Kidney capillary endothelial cell (primary cell): ENCODE measurements around the gene TSNAX.

Experiments used
- DNase-seq: peaks from one replicate; pipeline ENCODE4 v3.0.0-alpha.2; 2018; ENCODE audit warnings: low spot score

The TSNAX gene

DNA sequence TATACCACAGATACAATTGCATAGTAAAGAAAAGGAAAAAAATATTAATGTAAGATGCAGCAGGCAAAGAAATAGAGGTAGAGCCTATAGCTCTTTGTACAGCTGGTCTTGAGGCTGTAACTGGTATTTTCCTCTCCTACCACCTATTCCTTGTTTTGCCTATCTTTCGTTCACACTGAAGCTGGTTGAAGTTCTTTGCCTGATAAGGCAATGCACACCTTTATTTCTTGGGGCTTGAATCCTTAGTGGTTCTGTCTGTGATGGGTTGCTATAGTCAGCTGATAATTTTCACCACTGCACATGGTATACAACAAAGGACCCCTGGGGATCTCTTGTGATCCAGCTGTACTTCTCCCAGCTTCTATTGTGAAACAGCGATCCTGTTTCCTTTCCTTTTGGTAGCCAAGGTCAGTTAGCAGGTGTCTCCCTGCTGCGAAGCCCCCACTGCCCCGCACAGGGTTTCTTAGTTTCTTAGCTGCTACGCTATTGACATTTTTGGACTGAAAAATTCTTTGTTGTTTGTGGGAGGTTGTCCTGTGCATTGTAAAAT lies 9.9 kb upstream of the TSNAX start:
- DNase-seq, result no peak

DNA sequence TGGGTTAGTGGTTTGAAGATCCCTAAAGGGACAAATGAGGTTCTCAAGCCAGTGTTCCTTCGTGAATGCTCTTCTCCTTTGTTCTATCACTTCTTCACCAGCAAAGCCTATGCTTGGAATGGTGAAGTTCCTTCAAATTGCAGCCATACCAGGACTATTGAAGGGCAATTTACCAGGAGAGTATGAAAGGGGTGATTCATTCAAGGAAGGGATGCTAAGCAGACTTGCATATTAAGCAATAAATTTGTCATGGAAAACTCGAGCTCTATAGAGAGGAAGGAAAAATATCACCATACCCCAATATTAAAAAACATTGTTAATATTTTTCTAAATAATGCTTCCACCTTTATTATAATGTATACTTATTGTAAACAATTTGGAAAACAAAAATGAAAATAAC lies 9.3 kb upstream of the TSNAX start:
- no peak for DNase-seq

DNA sequence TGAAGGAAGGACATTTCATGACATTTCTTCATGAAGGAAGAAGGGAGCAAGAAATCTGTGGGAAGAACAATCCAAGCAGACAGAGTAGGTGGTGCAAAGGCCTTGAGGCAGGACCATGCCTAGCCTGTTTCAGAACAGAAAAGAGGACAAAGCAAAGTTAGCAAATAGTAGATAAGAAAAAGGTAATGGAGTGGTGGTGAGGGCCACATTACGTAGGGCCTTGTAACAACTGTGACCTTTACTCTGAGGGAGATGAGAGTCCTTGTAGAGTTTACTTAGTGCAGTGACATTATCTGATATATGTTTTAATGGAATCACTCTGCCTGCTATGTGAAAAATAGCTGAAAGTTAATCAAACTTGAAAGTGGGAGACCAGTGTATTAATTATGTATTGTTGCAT lies 6.4 kb upstream of the TSNAX start:
- DNase-seq, result no peak

DNA sequence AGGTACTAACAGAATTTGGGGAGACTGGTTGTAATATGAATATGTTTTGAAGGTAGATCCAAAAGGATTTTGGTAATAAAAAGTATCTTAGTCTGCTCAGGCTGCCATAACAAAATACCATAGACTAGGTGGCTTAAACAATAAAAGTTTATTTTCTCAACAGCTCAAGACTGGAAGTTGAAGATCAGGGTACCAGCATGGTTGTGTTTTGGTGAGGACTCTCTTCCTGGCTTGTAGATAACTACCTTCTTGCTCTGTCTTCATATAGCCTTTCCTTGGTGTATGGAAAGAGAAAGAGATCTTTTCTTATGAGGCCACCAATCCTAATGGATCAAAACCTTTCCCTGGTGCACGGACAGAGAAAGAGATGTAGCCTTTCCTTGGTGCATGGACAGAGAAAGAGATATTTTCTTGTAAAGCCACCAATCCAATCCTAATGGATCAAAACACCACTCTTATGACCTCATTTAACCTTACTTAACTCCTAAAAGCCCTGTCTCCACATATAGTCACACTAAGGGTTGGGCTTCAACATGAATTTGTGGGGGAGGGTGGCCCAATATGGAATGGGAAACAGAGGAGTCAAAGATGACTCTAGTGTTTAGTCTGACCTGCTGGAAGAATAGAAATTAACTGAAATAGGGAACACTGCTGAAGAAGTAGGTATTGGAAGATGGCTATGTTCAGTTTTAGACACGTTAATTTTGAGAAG lies 5.4 kb upstream of the TSNAX start:
- no peak for DNase-seq

DNA sequence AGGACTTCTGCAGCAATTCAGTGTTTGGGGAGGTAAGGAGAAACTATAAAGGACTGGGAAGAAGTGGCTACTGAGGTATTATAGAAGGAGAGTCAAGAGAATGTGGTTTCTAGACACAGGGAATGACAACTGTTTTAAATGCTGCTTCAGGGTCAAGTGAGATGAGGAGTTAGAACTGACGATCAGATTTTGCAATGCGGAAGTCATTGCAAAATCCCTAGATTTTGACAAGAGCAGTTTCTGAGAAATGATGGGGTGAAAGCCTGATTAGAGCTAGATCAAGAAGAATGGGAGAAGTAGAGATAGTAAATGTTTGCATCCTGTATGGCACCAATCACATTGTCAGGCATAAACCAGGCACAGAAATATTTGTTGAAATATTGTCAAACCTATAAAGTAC lies 4.7 kb upstream of the TSNAX start:
- DNase-seq, result no peak

DNA sequence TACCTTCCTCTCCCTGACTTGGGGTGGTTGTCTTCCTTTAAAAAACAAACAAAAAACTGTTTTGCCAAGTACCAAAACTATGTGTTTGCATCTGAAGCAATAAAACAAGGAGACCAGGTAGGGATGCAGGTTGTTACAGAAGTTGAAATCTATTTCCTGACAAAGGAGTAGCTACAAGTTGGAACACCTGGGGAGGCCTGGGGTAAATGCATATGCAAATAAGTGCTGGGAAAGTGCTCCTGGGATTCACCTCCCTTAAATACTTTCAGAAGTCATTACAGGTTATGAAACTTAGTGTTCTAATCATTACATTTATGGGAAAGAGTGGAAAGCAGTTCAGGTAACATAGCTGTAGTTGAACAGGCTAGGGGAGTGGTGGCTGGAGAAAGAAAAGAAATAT lies 1.9 kb upstream of the TSNAX start:
- no peak for DNase-seq

DNA sequence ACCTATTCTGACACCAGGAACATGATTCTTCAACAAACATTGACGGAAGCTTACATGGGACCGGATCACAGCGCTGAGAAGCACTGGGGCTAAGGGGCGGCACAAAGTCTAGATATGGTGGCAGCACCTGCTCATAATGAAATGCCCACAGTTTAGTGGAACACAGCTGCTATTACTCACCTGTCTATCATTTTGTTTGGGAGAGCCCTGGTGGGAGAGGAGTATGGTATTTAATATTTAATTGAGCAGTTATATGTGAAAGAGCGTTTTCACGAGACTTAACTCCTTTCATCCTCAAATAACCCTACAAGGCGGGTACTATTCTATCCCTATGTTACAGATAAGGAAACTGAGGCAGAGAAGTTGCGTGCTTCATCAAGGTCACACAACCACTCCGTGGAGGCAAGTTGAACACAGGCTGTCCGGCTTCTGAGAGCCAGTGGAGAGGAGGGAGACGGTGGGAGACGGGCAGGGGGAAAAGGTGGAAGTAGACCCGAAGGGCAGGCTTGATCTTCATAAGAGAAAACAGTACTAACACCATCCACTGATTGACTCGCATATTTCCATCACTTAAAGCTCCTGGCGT lies 790 bp upstream of the TSNAX start:
- no peak for DNase-seq

DNA sequence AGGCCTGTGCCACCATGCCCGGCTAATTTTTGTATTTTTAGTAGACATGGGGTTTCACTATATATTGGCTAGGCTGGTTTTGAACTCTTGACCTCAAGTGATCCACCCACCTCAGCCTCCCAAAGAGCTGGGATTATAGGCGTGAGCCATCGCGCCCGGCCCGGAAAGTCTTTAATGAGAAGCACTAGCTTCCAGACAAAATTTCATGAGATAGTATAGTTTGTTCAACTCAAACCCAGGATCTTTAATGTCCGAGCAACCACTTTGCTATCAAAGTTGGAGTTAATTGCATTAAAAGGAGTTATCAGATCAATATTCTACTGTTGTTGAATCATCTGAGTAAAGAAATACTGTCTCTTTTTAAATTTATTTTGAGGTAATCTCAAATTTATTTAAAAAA lies 4.8 kb downstream of the TSNAX start:
- DNase-seq, result no peak

DNA sequence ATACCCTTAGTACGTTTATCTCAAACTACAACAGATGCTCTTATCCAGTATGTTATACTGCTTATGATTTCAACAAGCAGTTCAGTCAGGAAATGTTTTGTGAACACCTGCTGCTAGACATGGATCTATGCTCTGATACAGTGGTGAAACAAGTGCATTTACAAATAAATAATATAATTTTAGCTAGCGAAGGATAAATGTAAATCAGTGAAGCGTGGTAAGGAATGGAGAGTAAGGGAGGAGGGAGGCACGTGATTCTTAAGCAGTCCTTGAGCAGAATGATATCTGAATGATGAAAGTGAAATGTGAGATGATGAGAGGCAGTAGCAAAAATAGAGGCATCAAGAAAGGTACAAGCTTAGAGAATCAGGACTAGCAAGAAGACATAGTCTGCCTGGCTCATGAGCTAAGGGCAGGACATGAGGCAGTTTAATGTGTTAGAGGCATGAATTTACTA lies 6.3 kb downstream of the TSNAX start:
- no peak for DNase-seq

DNA sequence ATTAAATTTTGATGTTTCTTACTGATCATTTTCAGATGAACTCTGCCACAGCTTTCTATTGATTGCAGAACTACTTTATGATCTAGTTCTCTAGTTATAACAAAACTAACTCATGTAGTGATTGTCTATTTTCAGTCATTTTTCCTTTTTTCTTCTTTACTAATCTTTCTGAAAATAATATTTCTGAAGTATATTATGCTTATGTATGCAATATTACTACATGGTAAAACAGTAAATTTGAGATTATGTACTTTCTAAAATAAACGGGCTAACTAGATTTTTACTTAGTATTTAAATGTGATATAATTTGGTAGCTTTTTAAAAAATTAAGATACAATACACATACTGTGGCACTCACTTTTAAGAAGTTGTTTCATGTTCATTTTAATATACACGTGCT lies 7.6 kb downstream of the TSNAX start:
- no peak for DNase-seq

DNA sequence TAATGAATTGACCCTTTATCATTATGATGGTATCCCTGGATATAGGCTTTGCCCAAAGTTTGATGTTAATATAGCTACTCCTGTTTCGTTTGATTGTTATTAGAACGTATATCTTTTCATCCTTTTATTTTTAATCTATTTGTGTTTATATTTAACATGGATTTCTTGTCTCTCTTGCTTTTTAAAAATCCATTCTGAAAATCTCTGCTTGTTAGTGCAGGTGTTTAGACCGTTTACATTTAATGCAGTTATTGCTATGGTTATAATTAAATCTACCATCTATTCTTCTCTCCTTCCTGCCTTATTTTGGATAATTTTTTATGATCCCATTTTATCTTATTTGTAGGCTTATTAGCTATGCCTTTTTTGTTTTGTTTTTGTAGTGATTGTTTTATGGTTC lies 12.4 kb downstream of the TSNAX start:
- DNase-seq, result no peak

DNA sequence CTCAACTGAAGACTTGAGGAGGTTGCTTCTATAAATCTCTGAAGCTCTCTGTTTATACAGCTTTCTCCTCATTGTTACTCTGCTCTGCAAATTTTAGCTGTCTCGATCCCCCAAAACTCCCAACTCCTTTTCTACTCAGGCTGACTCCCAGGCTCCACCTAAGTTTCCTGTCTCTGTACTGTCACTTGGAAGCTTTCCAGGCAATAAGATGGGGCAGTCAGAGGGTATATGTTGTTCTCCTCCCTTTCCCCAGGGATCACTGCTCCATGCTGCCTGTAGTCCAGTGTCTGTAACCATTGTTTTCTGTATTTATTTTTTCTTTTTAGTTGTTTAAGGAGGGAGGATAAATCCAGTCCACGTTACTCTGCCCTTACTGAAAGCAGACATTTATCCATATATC lies 13.4 kb downstream of the TSNAX start:
- DNase-seq, result peak; percentile 26

DNA sequence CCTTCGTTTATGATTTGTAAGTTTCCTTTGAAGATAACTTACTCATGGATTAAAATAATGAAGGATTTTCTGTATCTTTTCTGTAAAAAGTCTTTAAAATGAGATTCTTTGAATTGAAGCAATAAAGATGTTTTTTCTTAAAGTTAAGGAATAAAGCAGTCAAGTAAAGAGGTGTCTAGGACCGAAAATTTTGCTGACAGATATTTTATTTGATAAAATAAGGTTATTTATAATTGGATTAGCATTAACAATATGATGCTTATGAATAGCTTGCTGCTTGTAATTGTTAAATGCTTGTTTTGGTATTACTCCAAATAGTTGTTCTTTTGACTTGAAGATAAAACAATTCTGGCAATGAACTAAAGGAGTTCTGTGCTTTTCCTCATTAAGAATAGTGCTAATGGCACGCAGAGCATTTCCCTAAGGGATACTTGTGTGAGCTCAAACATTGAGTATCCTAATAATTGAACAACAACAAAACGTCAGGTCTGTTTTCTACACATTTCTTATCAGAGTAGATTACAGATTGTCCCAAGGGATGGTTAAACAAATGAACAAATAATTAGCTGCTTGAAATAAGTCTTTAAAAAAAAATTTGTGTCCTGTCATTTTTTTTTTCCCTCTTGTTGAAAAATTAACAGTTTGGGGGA lies 16.6 kb downstream of the TSNAX start:
- no peak for DNase-seq

DNA sequence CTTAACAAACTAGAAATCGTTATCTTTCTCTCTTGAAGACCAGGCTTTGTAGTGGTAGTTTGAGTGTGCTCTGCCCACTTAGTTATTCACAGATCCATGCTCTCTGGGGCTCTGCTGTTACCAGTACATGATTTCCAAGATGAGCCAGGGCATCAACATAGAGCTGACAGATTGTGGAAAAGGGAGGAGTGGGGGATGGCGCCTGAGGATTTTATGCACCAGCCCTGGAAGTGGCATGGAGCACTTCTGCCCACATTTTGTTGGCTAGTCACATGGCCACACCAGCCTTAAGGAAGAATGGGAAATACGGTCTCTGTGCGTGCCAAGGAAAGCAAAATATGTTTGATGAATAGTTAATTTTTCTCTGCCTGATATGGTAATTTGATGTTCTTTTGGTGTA lies 18.2 kb downstream of the TSNAX start:
- DNase-seq, result no peak

DNA sequence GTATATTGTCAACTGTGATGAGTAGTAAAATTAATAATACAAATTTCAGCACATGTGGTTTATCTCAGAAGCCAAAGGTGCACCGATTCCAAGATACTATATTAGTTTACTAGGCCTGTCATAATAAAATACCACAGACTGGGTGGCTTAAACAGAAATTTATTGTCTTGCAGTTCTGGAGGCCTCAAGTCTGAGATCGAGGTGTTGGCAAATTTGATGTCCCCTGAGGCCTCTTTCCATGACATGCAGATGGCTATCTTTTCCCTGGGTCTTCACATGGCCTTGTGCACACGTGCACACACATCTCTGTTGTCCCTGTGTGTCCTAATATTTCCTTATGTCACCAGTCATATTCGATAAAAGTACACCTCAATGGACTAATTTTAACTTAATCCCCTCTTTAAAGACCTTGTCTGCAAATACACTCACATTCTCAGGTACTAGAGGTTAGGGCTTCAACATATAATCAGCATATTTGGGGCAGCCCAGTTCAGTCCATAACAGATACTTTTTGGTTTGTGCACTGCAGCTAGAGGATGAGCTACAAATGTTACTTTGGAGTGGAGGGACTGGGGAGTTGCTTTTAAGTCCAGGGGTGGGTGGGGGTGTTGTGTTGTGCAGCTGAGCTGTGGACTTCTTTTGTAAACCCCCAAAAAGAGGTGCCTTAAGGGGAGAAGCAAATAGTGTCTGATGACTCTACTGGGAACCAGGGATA lies 21.4 kb downstream of the TSNAX start:
- DNase-seq, result no peak

DNA sequence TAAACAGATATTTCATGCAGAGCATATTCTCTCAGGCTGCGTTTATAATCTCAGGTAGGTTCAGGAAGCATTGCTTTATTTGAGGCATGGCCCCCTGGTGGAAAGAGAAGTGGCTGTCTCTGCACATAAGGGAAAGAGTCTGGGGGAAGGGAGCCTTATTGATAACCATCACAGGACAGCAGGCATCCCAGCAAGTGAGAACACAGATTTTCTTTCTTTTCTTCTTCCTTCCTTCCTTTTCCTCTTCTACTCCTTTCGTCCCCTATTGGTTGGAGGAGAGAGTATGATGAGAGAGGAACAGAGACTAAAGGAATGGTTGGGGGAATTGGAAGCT lies 21.9 kb downstream of the TSNAX start:
- no peak for DNase-seq

DNA sequence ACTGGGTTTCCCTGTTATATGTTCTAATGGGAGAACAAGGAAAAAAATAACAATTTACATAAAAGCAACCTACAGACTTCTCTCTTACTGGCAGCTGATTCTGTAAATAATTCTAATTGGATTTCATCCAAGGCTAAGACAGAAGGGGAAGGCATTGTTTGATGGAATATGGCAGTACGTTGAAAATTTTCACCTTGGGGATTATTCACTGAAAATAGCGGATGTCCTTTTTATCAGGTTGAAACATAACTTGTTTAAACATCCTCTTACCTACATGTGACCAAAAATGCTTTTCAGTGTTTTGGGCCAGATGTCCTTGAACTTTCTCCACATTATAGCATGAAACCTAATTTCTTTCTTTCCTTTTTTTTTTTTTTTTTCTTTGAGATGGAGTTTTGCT lies 24.9 kb downstream of the TSNAX start:
- no peak for DNase-seq

DNA sequence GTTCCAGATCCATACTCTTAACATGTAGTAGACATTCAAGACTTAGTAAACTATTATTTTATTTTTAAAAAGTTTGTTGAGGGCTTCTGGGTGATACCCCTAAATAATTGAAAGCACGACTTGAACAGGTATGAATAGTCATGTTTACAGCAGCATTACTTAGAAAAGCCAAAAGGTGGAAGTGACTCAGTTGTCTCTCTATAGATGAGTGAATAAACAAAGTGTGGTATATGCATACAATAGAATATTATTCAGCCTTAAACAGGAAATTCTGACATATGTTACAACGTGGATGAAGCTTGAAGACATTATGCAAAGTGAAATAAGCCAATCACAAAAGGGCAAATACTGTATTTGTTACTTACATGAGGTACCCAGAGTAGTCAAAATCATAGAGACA lies 26.5 kb downstream of the TSNAX start:
- peak; percentile 26 for DNase-seq

DNA sequence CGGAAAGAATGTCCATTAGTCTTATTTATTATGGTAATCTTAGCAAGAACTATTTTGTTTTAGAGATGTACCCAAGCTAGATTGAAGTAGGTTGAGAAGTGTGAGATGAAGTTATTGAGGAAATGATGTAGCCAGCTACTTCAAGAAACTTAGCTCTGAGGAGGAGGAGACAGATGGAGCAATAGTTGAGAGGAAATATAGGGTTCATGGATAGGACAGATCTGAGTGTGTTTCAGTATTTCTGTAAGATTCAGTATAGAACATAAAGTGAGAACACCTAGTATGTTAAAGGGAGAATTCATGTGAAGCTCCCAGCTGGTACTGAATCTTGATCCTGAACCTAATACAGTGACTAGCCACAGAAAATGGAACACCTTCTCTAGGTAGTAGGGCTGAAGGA lies 28.9 kb downstream of the TSNAX start:
- no peak for DNase-seq

DNA sequence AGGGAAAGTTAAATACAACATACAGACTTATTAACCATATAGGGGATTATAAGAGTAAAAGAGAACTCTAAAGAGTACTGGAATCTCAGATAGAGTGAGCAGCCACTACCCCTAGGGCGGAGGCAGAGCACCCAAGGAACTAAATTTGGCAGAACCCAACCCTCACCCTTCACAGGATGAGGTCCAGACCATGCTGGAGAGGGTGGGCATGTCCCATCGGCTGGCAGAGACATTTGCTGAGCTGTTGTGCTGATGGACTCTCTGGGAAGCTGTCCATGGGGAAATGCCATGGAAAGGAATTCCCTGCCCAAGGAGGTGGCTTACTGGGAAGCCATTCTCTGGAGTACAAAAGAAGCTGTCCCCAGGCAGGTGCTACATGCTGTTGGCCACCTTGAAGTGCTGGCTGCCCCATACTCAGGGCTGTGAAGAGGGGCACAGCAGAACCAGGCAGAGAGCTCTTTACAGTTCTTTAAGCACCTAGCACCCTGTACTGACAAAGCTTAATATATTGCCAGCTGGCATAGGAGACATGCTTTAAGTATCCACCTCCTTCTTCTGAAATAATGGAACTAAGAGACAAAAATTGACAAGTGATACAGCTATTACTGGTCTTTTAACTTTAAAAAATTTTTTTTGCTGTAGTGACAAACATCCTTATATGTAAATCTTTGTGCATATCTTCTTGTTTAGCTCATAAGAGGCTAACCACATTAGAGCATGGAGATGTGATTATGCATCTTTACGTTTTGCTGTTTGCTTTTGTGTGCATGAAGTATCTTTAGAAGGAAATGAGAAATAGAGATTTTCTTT lies 29.6 kb downstream of the TSNAX start:
- no peak for DNase-seq

DNA sequence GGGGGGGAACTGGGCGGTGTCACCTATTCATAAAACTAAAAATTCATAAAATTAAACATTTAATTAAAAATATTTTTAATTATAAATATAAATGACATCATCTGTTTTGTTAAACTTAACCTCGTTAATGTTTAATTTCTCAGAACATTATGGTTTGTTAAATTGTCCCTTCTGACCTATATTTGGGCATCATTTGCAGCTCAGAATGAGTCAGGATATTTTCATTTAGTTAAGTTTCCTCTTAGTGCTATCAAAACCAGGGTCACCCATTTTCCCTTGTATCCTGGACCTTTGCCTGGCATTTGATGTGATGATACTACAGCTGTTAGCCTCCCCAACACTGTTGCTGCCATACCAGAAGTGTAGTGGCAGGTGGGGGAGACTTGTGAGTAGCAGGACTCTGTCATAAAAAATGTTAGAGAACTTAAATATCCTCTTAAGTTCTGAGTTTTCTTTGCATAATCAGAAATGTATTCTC lies 30.3 kb downstream of the TSNAX start:
- DNase-seq, result no peak
